ENCODE results near the gene C5orf15.

DNA sequence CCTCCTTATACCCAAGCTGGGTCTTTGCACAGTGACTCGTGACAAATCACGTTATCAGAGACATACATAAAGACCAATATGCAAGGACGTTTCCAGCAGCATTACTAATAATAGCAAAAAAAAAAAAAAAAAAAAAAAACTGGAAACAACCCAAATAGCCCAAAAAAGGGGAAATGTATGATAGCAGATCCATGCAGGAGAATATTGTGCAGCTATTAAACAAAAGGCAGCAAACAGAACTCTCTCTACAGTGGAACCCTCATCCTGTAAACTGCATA lies 37.7 kb downstream of the C5orf15 start:
- TF ChIP-seq EZH2 (IDR thresholded peaks at IDR 0.05): no peak
- TF ChIP-seq, protein P1, sequence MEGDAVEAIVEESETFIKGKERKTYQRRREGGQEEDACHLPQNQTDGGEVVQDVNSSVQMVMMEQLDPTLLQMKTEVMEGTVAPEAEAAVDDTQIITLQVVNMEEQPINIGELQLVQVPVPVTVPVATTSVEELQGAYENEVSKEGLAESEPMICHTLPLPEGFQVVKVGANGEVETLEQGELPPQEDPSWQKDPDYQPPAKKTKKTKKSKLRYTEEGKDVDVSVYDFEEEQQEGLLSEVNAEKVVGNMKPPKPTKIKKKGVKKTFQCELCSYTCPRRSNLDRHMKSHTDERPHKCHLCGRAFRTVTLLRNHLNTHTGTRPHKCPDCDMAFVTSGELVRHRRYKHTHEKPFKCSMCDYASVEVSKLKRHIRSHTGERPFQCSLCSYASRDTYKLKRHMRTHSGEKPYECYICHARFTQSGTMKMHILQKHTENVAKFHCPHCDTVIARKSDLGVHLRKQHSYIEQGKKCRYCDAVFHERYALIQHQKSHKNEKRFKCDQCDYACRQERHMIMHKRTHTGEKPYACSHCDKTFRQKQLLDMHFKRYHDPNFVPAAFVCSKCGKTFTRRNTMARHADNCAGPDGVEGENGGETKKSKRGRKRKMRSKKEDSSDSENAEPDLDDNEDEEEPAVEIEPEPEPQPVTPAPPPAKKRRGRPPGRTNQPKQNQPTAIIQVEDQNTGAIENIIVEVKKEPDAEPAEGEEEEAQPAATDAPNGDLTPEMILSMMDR (IDR thresholded peaks at IDR 0.05): no peak
